Central memory CD8-positive, alpha-beta T cell (primary cell): Measurements from ENCODE around the gene FGF1.

Source experiments
- ATAC-seq: fragments of 150-1000 bp; cut with Tn5 transposase; replicated peaks from 2 replicates; pipeline ENCODE4 v1.10.0; 2022; ENCODE audit warnings: mild to moderate bottlenecking, moderate FRiP score, moderate number of reproducible peaks; ENCODE audit not compliant: poor library complexity, severe bottlenecking; ENCODE audit errors: extremely low read depth
- DNase-seq, 2 donors: peaks; one replicate each; pipeline ENCODE4 v3.0.0; 2021; ENCODE audit warnings: low spot score in 2 of 2
- H3K27ac Mint-ChIP-seq: one replicate; pipeline ENCODE4 v1.8.0; 2022; ENCODE audit warnings: low read depth, mild to moderate bottlenecking, moderate library complexity, mixed read lengths
- H3K27me3 Mint-ChIP-seq: one replicate; pipeline ENCODE4 v1.8.0; 2022; ENCODE audit warnings: mixed read lengths
- H3K36me3 Mint-ChIP-seq: one replicate; pipeline ENCODE4 v1.8.0; 2022; ENCODE audit warnings: mild to moderate bottlenecking, moderate library complexity, mixed read lengths; ENCODE audit not compliant: insufficient read depth
- H3K4me1 Mint-ChIP-seq: one replicate; pipeline ENCODE4 v1.8.0; 2022; ENCODE audit warnings: mixed read lengths
- H3K4me3 Mint-ChIP-seq: one replicate; pipeline ENCODE4 v1.8.0; 2022; ENCODE audit warnings: mild to moderate bottlenecking, moderate library complexity, mixed read lengths
- H3K9me3 Mint-ChIP-seq: one replicate; pipeline ENCODE4 v1.8.0; 2022; ENCODE audit warnings: mixed read lengths

The FGF1 gene

GRCh38 chr5:142542906-142543305 is 143.0 kb downstream of the FGF1 start:
- Mint-ChIP-seq H3K36me3 (no peaks in the 10 kb centered on the region), H3K27me3 (peaks cover 37% of the 10 kb centered on the region)

More at GRCh38 chr5:142542906-142543305, 143.0 kb downstream of the FGF1 start:
- Mint-ChIP-seq H3K9me3 (no peaks in the 10 kb centered on the region), H3K4me3 (no peak overlapping the region), H3K27ac (no peak overlapping the region), H3K4me1 (no peaks in the 10 kb centered on the region)
- DNase-seq (no peak), ATAC-seq (no peak)
